Muscle layer of duodenum (tissue), 2 donors: ENCODE results near the gene ARHGAP28.
A peak's percentile ranks its signal among the peaks of the same experiment; 100 is the strongest.

Experiments
- H3K27ac ChIP-seq: one replicate; pipeline ENCODE4 v1.7.0; 2013; ENCODE audit warnings: mild to moderate bottlenecking, low read length
- H3K27me3 ChIP-seq: one replicate; pipeline ENCODE4 v1.7.0; 2013; ENCODE audit warnings: low read depth, mild to moderate bottlenecking, control low read depth, low read length
- H3K36me3 ChIP-seq, 2 donors: one replicate each; pipeline ENCODE4 v1.7.0; 2013; ENCODE audit warnings: low read length in 2 of 2, control low read depth in 1 of 2, mild to moderate bottlenecking in 1 of 2; ENCODE audit not compliant: insufficient read depth in 2 of 2, control insufficient read depth in 1 of 2
- H3K4me1 ChIP-seq, 2 donors: one replicate each; pipeline ENCODE4 v1.7.0; 2013; ENCODE audit warnings: low read length in 2 of 2, mild to moderate bottlenecking in 2 of 2, control low read depth in 1 of 2, moderate library complexity in 1 of 2; ENCODE audit not compliant: insufficient read depth in 2 of 2, control insufficient read depth in 1 of 2
- H3K4me3 ChIP-seq, 2 donors: one replicate each; pipeline ENCODE4 v1.7.0; 2013; ENCODE audit warnings: low read length in 2 of 2, low read depth in 1 of 2, mild to moderate bottlenecking in 1 of 2
- H3K9me3 ChIP-seq, 2 donors: one replicate each; pipeline ENCODE4 v1.7.0; 2013; ENCODE audit warnings: low read length in 2 of 2, control low read depth in 1 of 2, mild to moderate bottlenecking in 1 of 2; ENCODE audit not compliant: control insufficient read depth in 1 of 2
- donor health status: healthy.

ARHGAP28 gene

GRCh38 chr18:6876641-6877041, 147.1 kb downstream of the ARHGAP28 start:
- H3K9me3 ChIP-seq: no peaks in the 10 kb centered on the region
- no peaks in the 10 kb centered on the region for H3K27me3 ChIP-seq
- H3K4me1 ChIP-seq: peaks cover 13 to 16% of the 10 kb centered on the region in 2 donors
- H3K27ac ChIP-seq: no peak overlapping the region
- H3K36me3 ChIP-seq: no peaks in the 10 kb centered on the region
- no peak overlapping the region for H3K4me3 ChIP-seq

GRCh38 chr18:6877288-6877687, 147.8 kb downstream of the ARHGAP28 start:
- H3K27me3 ChIP-seq: no peaks in the 10 kb centered on the region
- H3K27ac ChIP-seq: no peak overlapping the region
- H3K9me3 ChIP-seq: no peaks in the 10 kb centered on the region
- H3K4me1 ChIP-seq: peaks cover 13 to 19% of the 10 kb centered on the region in 2 donors
- no peaks in the 10 kb centered on the region for H3K36me3 ChIP-seq
- no peak overlapping the region for H3K4me3 ChIP-seq

- Histone ChIP-seq H3K4me1 (peaks cover 13 to 19% of the 10 kb centered on the region in 2 donors), H3K27me3 (no peaks in the 10 kb centered on the region), H3K27ac (peak overlapping the region; percentile 7), H3K9me3 (no peaks in the 10 kb centered on the region), H3K36me3 (no peaks in the 10 kb centered on the region), H3K4me3 (no peak overlapping the region)
These were observed 149.2 kb downstream of the ARHGAP28 start for GRCh38 chr18:6878556-6879297.

- Histone ChIP-seq H3K4me3 (no peak overlapping the region), H3K27ac (no peak overlapping the region), H3K4me1 (peaks cover 13 to 19% of the 10 kb centered on the region in 2 donors), H3K27me3 (no peaks in the 10 kb centered on the region), H3K36me3 (no peaks in the 10 kb centered on the region), H3K9me3 (no peaks in the 10 kb centered on the region)
These were observed 150.1 kb downstream of the ARHGAP28 start for GRCh38 chr18:6879508-6880195.

GRCh38 chr18:6881034-6881820, 151.7 kb downstream of the ARHGAP28 start:
- Histone ChIP-seq H3K4me3 (no peak overlapping the region), H3K4me1 (peaks cover 13 to 24% of the 10 kb centered on the region in 2 donors), H3K9me3 (no peaks in the 10 kb centered on the region), H3K27me3 (no peaks in the 10 kb centered on the region), H3K36me3 (no peaks in the 10 kb centered on the region), H3K27ac (no peak overlapping the region)

GRCh38 chr18:6882401-6882800, 152.9 kb downstream of the ARHGAP28 start:
- Histone ChIP-seq H3K27ac (no peak overlapping the region), H3K36me3 (peaks cover 0 to 6% of the 10 kb centered on the region in 2 donors), H3K27me3 (no peaks in the 10 kb centered on the region), H3K9me3 (no peaks in the 10 kb centered on the region), H3K4me3 (no peak overlapping the region), H3K4me1 (peaks cover 10 to 21% of the 10 kb centered on the region in 2 donors)

- H3K9me3 ChIP-seq: no peaks in the 10 kb centered on the region
- H3K4me1 ChIP-seq: peaks cover 10 to 20% of the 10 kb centered on the region in 2 donors
- H3K4me3 ChIP-seq: no peak overlapping the region
- H3K36me3 ChIP-seq: peaks cover 0 to 6% of the 10 kb centered on the region in 2 donors
- H3K27me3 ChIP-seq: no peaks in the 10 kb centered on the region
- H3K27ac ChIP-seq: peak overlapping the region; percentile 33
These were observed 155.5 kb downstream of the ARHGAP28 start for GRCh38 chr18:6885006-6885481.

GRCh38 chr18:6885992-6886796, 156.7 kb downstream of the ARHGAP28 start:
- peaks cover under 1 to 12% of the 10 kb centered on the region in 2 donors for H3K4me1 ChIP-seq
- H3K27ac ChIP-seq: no peak overlapping the region

GRCh38 chr18:6886797-6887330, 157.3 kb downstream of the ARHGAP28 start:
- Histone ChIP-seq H3K4me3 (no peak overlapping the region), H3K27me3 (no peaks in the 10 kb centered on the region), H3K27ac (no peak overlapping the region), H3K4me1 (peaks cover 0 to 9% of the 10 kb centered on the region in 2 donors), H3K9me3 (no peaks in the 10 kb centered on the region), H3K36me3 (peaks cover 0 to 6% of the 10 kb centered on the region in 2 donors)

More at GRCh38 chr18:6885992-6886796, 156.7 kb downstream of the ARHGAP28 start:
- H3K4me3 ChIP-seq: no peak overlapping the region
- H3K27me3 ChIP-seq: no peaks in the 10 kb centered on the region
- peaks cover 0 to 6% of the 10 kb centered on the region in 2 donors for H3K36me3 ChIP-seq
- H3K9me3 ChIP-seq: no peaks in the 10 kb centered on the region

GRCh38 chr18:6891788-6892187, 162.3 kb downstream of the ARHGAP28 start:
- no peaks in the 10 kb centered on the region for H3K9me3 ChIP-seq

More at GRCh38 chr18:6891788-6892187, 162.3 kb downstream of the ARHGAP28 start:
- Histone ChIP-seq H3K4me3 (no peak overlapping the region), H3K27me3 (no peaks in the 10 kb centered on the region), H3K27ac (no peak overlapping the region), H3K36me3 (peaks cover 6 to 8% of the 10 kb centered on the region in 2 donors), H3K4me1 (no peaks in the 10 kb centered on the region)
